CD14-positive monocyte (primary cell): ENCODE data around the gene ANK2. TPM values are rescaled to one million over a fixed set of nuclear protein-coding genes. Genes with fewer than 3 reads are reported as not detected.

Experiments used
- DNase-seq, 3 donors: peaks; one replicate each; pipeline ENCODE4 v3.0.0-alpha.2; 2011 to 2022
- H2AFZ ChIP-seq: 2 replicates; pipeline ENCODE4 v1.6.0; 2012; ENCODE audit warnings: mild to moderate bottlenecking, low read depth, low read length, inconsistent platforms; ENCODE audit not compliant: insufficient read depth, poor library complexity, severe bottlenecking
- H3K27ac ChIP-seq, 2 donors: 1 replicate in 1 of 2; 2 replicates in 1 of 2; pipeline ENCODE4 v1.5.1; 2012 to 2013; ENCODE audit warnings: low read length in 2 of 2, control low read depth in 1 of 2, inconsistent platforms in 1 of 2, low read depth in 1 of 2, mild to moderate bottlenecking in 1 of 2
- H3K27me3 ChIP-seq, 2 donors: one replicate each; pipeline versions ENCODE4 v1.6.0 to v1.6.1; 2011 to 2013; ENCODE audit warnings: low read length in 2 of 2; ENCODE audit not compliant: control insufficient read depth in 2 of 2, insufficient read depth in 2 of 2
- H3K36me3 ChIP-seq, 2 donors: replicated peaks in 1 of 2; 1 replicate in 1 of 2; 2 replicates in 1 of 2; pipeline versions ENCODE4 v1.5.1 to v1.6.1; 2012 to 2013; ENCODE audit warnings: low read length in 2 of 2, control low read depth in 1 of 2, inconsistent platforms in 1 of 2, mild to moderate bottlenecking in 1 of 2; ENCODE audit not compliant: insufficient read depth in 2 of 2, control insufficient read depth in 1 of 2
- H3K4me1 ChIP-seq, 2 donors: 1 replicate in 1 of 2; 2 replicates in 1 of 2; pipeline versions ENCODE4 v1.5.1 to v1.6.1; 2012 to 2013; ENCODE audit warnings: low read length in 2 of 2, control low read depth in 1 of 2, inconsistent platforms in 1 of 2, mild to moderate bottlenecking in 1 of 2, moderate library complexity in 1 of 2; ENCODE audit not compliant: insufficient read depth in 2 of 2, control insufficient read depth in 1 of 2
- H3K4me2 ChIP-seq: replicated peaks from 2 replicates; pipeline ENCODE3; 2012; ENCODE audit warnings: low read length, moderate library complexity, mild to moderate bottlenecking; ENCODE audit not compliant: poor library complexity, severe bottlenecking; ENCODE audit errors: extremely low read depth
- H3K4me3 ChIP-seq, 3 experiments: fragments of 200-600 bp in 1 of 3; sonication (generic) in 1 of 3; replicated peaks in 1 of 3; 1 replicate in 2 of 3; 2 replicates in 1 of 3; pipeline ENCODE4 v1.5.1; 2011 to 2013; ENCODE audit warnings: low read length in 3 of 3, mild to moderate bottlenecking in 3 of 3, control low read depth in 2 of 3, low read depth in 2 of 3, inconsistent platforms in 1 of 3, moderate library complexity in 1 of 3
- H3K79me2 ChIP-seq: 2 replicates; pipeline ENCODE4 v1.6.0; 2012; ENCODE audit warnings: mild to moderate bottlenecking, control low read depth, inconsistent platforms, low read length, moderate library complexity; ENCODE audit not compliant: insufficient read depth
- H3K9ac ChIP-seq: 2 replicates; pipeline ENCODE4 v1.6.0; 2017; ENCODE audit warnings: low read length, mild to moderate bottlenecking; ENCODE audit not compliant: insufficient read depth, poor library complexity, severe bottlenecking
- H3K9me3 ChIP-seq, 2 donors: replicated peaks in 1 of 2; 1 replicate in 1 of 2; 2 replicates in 1 of 2; pipeline versions ENCODE4 v1.5.1 to v1.6.1; 2012 to 2013; ENCODE audit warnings: low read length in 2 of 2, control low read depth in 1 of 2; ENCODE audit not compliant: control insufficient read depth in 1 of 2, insufficient read depth in 1 of 2
- H4K20me1 ChIP-seq: 2 replicates; pipeline ENCODE4 v1.6.0; 2012; ENCODE audit warnings: mild to moderate bottlenecking, low read length, control low read depth, moderate library complexity; ENCODE audit not compliant: insufficient read depth
- H3K27ac Mint-ChIP-seq, 7 donors: one replicate each; pipeline ENCODE4 v1.8.0; 2020; ENCODE audit warnings: mild to moderate bottlenecking in 7 of 7, mixed read lengths in 7 of 7, moderate library complexity in 6 of 7, inconsistent platforms in 2 of 7
- H3K27me3 Mint-ChIP-seq, 3 donors: one replicate each; pipeline ENCODE4 v1.8.0; 2021 to 2022; ENCODE audit warnings: low read depth in 3 of 3, mild to moderate bottlenecking in 3 of 3, mixed read lengths in 3 of 3, moderate library complexity in 3 of 3, inconsistent platforms in 1 of 3
- H3K36me3 Mint-ChIP-seq, 2 donors: one replicate each; pipeline ENCODE4 v1.8.0; 2020; ENCODE audit warnings: mixed read lengths in 2 of 2, inconsistent platforms in 1 of 2, mild to moderate bottlenecking in 1 of 2
- H3K4me1 Mint-ChIP-seq: one replicate; pipeline ENCODE4 v1.8.0; 2020; ENCODE audit warnings: mild to moderate bottlenecking, mixed read lengths
- H3K4me3 Mint-ChIP-seq, 2 donors: one replicate each; pipeline ENCODE4 v1.8.0; 2020; ENCODE audit warnings: mild to moderate bottlenecking in 2 of 2, mixed read lengths in 2 of 2, moderate library complexity in 1 of 2
- H3K9me3 Mint-ChIP-seq, 7 donors: one replicate each; pipeline ENCODE4 v1.8.0; 2020 to 2022; ENCODE audit warnings: mixed read lengths in 7 of 7, mild to moderate bottlenecking in 6 of 7, moderate library complexity in 6 of 7, inconsistent platforms in 2 of 7
- WGBS: methylation state at CpG from one replicate; pipeline ENCODE4 v1.1.5; 2013; ENCODE audit warnings: missing lambda C conversion rate; ENCODE audit not compliant: insufficient coverage; 5-methylcytosine and 5-hydroxymethylcytosine counted together
- intact Hi-C, 2 donors: fragments of 100-400 bp; cut with micrococcal nuclease; formaldehyde crosslinking; loops; one replicate each; pipeline versions ENCODE4 v1.15.0 to v1.15.1; 2023
- polyA plus RNA-seq, 3 donors: library from polyadenylated mRNA; depleted of rRNA in 1 of 3; unstranded in 2 of 3; stranded (reverse) in 1 of 3; fragments of 300-500 nt in 2 of 3; fragments of >200 nt in 1 of 3; fragmentation: Illumina TruSeq in 2 of 3; gene quantifications; 1 replicate in 2 of 3; 2 replicates in 1 of 3; pipeline ENCODE4 v1.2.3, GENCODE V29; 2012 to 2021
- TF ChIP-seq, protein P1 (sequence below): fragments of 200-600 bp; IDR thresholded peaks from one replicate; pipeline ENCODE4 v1.8.0; 2022; ENCODE audit warnings: antibody characterized with exemption, mild to moderate bottlenecking

ANK2 gene
- polyA plus RNA-seq, 3 donors: not detected

DNA sequence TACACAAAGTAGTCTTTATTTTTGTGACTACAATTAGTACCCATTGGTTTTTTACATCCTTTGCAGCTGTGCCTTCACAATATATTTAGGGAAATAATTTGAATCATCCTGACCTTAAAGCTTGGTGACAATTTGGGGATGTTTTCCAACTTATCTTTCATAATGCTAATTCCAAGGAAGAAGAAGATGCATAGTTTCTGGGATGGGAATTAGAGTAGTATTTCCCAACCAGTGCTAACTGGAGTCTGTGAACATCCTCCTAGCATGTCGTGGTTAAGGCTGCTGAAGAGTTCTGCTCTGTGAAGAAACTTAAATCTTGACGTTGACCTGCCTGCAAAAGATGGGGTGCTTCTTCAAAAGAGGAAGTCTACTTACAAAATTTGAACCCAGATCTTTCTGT, 173.5 kb downstream of the ANK2 start:
- no peak overlapping the region for H3K9ac ChIP-seq
- Mint-ChIP-seq H3K9me3 (no peaks in the 10 kb centered on the region), H3K27ac (no peak overlapping the region), H3K36me3 (no peaks in the 10 kb centered on the region), H3K4me3 (no peak overlapping the region), H3K27me3 (no peaks in the 10 kb centered on the region), H3K4me1 (no peaks in the 10 kb centered on the region)
- no peaks in the 10 kb centered on the region for H3K36me3 ChIP-seq
- H3K27me3 ChIP-seq: no peaks in the 10 kb centered on the region
- H3K4me1 ChIP-seq: no peaks in the 10 kb centered on the region
- TF ChIP-seq, protein P1, sequence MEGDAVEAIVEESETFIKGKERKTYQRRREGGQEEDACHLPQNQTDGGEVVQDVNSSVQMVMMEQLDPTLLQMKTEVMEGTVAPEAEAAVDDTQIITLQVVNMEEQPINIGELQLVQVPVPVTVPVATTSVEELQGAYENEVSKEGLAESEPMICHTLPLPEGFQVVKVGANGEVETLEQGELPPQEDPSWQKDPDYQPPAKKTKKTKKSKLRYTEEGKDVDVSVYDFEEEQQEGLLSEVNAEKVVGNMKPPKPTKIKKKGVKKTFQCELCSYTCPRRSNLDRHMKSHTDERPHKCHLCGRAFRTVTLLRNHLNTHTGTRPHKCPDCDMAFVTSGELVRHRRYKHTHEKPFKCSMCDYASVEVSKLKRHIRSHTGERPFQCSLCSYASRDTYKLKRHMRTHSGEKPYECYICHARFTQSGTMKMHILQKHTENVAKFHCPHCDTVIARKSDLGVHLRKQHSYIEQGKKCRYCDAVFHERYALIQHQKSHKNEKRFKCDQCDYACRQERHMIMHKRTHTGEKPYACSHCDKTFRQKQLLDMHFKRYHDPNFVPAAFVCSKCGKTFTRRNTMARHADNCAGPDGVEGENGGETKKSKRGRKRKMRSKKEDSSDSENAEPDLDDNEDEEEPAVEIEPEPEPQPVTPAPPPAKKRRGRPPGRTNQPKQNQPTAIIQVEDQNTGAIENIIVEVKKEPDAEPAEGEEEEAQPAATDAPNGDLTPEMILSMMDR: no peak
- no peak overlapping the region for H3K4me3 ChIP-seq
- H3K9me3 ChIP-seq: no peaks in the 10 kb centered on the region
- no peak overlapping the region for H3K4me2 ChIP-seq
- no peaks in the 10 kb centered on the region for H3K79me2 ChIP-seq
- DNase-seq: no peak
- intact Hi-C loops: no loop called here
- WGBS: no CpG with 5 or more reads among the region's 2 CpGs
- no peaks in the 10 kb centered on the region for H4K20me1 ChIP-seq
- no peak overlapping the region for H3K27ac ChIP-seq
- H2AFZ ChIP-seq: no peak overlapping the region

DNA sequence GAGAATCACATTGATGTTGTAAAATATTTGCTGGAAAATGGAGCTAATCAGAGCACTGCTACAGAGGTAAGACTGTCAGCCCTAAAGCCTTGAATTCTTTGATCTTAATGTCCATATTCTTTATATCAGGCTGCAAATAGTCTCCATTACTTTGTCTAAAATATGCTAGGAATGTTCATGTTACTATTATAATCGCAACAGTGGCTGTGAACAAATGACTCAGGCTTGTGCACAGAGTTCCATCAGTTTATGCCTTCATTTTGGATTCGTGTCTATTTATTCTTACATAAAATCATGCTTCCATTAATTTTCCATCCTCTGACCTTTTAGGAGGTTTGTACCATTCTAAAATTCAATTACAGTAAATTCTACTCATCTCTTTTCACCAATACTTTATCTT, 182.7 kb downstream of the ANK2 start:
- no peaks in the 10 kb centered on the region for H3K36me3 ChIP-seq
- Mint-ChIP-seq H3K36me3 (no peaks in the 10 kb centered on the region), H3K9me3 (peaks cover 0 to 6% (median 2%) of the 10 kb centered on the region in 7 donors), H3K27me3 (no peaks in the 10 kb centered on the region), H3K27ac (no peak overlapping the region), H3K4me3 (no peak overlapping the region), H3K4me1 (no peaks in the 10 kb centered on the region)
- no CpG with 5 or more reads among the region's 2 CpGs for WGBS
- no peaks in the 10 kb centered on the region for H3K4me1 ChIP-seq
- no peak overlapping the region for H3K9ac ChIP-seq
- no peak overlapping the region for H3K27ac ChIP-seq
- no peaks in the 10 kb centered on the region for H4K20me1 ChIP-seq
- no peaks in the 10 kb centered on the region for H3K9me3 ChIP-seq
- intact Hi-C loops: no loop called here
- H2AFZ ChIP-seq: no peak overlapping the region
- TF ChIP-seq, protein P1: no peak
- H3K79me2 ChIP-seq: no peaks in the 10 kb centered on the region
- no peak overlapping the region for H3K4me2 ChIP-seq
- no peak for DNase-seq
- no peaks in the 10 kb centered on the region for H3K27me3 ChIP-seq
- no peak overlapping the region for H3K4me3 ChIP-seq
